HG03354 (cell line): ENCODE results near the gene RACGAP1.

Source experiments
- ATAC-seq: cut with Tn5 transposase; IDR thresholded peaks from one replicate; pipeline ENCODE4 v1.9.1; 2021; ENCODE audit warnings: mild to moderate bottlenecking; ENCODE audit not compliant: unreplicated experiment, poor library complexity, severe bottlenecking

The RACGAP1 gene

DNA sequence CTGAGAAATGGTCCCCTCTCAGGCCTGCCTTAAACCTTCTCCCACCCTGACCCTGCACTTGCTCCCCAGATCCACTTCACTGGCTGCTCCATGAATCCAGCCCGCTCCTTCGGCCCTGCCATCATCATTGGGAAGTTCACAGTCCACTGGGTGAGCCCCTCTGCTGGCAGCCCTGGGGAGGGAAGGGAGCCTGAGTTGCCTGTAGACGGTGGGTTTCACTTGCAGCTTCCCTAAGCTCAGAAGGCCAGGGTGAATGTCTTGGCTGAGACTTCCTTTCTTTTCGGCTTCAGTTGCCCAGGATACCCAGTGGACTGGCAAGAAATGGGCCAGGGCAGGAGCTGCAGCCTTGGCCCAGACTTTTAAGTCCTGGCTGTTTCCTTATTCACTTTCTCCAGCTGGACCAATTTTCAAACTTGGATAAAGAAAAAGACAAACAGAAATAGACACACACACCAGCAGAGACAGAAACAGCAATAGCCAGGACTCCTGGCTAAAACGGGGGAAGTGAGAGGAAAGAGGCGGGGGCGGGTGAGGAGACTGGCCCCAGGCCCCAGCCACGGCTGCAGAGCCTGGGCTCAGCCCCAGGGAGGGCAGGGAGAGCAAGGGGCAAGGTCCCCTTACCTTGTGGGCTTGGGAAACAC, 50.5 kb downstream of the RACGAP1 start:
- ATAC-seq = no peak

DNA sequence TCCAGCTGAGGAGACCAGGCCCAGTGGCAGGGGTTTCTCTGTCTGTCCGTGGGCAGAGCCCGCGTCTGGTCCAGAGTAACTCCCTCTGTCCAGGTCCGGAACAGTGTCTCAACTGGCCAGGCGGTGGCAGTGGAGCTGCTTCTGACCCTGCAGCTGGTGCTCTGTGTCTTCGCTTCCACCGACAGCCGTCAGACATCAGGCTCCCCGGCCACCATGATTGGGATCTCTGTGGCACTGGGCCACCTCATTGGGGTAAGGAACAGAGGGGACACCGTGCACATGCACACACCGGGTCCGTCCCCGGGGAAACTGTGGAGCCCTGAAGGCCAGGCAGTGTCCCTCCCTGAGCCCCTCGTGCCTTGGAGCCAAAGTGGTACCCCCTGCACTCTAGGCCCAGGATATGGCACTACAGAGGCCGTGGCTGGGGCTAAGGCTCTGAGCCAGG, 51.0 kb downstream of the RACGAP1 start:
- no peak for ATAC-seq

DNA sequence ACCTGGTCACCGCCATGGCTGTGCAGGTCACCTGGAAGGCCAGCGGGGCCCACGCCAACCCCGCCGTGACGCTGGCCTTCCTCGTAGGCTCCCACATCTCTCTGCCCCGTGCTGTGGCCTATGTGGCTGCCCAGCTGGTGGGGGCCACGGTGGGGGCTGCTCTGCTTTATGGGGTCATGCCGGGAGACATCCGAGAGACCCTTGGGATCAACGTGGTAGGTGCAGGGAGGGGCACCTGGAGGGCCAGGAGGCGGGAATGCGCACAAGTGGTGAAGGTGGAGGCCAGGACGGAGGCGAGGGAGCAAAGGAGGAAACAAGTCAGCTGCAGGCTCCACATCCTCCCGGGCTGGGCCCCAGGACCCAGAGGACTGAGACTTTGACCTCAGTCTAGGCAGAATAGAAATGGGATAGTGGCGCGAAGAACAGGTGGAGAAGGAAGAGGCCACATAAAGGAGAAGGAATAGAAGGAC, 51.9 kb downstream of the RACGAP1 start:
- no peak for ATAC-seq

- ATAC-seq = no peak
Measured at GRCh38 chr12:49972641-49973360, 52.5 kb downstream of the RACGAP1 start, which contains the start of gene AQP6. AQP6 (plus strand) TSS chr12:49972947; CDS start chr12:49973174, 227 bp downstream.

- ATAC-seq = no peak
Measured at GRCh38 chr12:49972129-49972528, 53.2 kb downstream of the RACGAP1 start.

GRCh38 chr12:49971141-49971540, 54.2 kb downstream of the RACGAP1 start:
- no peak for ATAC-seq

GRCh38 chr12:49970658-49971057, 54.6 kb downstream of the RACGAP1 start:
- ATAC-seq = no peak

- ATAC-seq = no peak
Measured at GRCh38 chr12:49969651-49970429, 55.5 kb downstream of the RACGAP1 start.

DNA sequence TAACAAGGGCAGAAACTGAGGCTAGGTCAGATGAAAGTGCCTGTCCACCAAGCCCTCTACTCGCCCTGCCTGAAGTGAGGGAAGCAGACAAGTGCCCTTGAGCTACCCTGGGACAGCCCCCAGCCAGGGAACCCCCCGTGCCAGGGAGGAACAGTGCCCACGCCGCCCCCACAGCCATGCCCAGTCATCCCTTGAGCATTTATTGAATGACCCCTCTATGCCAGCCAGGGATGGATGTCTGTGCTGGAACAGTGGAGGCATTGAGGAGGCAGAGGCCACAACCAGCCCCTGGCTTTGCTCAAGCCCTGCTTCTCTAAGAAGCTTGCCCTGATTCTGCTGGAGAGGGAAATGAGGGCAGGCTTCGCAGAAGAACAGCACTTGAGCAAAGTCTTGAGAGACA, 56.3 kb downstream of the RACGAP1 start:
- ATAC-seq = no peak

DNA sequence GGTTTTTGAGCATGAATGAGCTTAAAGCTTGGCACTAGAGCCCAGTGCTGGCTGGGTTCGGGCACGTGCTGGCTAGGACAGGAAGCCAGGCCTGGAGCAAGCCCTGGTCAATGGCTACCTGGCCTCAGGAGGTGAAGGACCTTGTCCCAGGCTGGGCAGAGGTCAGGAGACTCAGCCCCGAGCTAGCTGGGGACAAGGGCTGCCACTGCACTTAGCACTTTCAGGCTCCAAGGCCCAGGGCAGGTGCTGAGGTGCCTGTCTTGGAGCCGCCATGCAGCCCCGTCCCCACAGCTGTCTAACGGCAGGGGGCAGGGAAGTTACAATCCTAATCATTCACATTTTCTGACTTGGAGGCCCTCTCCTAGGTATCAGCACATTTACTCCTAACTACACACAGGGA, 56.8 kb downstream of the RACGAP1 start:
- ATAC-seq = no peak

DNA sequence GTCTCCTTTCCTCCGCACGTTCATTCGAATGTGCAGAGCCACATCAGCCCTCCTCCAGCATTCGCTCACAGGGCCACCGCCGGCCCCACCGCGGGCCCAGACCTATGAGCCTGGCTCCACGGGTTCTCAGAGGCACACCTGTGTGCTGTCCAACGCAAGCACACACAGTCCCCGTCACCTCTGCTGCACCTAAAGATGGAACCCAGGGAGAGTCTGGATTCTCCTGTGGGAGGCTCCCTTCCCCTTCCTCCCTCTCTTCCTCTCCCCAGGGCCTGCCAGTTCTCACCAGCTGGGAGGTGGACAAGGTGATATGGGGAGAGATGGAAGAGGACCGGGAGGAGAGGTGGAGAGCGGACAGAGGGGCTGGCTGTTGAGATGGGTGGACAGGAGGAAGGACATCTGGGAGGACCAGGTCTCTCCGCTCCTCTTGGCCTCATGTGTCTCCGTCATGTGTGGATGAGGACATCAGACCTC, 57.5 kb downstream of the RACGAP1 start:
- no peak for ATAC-seq

DNA sequence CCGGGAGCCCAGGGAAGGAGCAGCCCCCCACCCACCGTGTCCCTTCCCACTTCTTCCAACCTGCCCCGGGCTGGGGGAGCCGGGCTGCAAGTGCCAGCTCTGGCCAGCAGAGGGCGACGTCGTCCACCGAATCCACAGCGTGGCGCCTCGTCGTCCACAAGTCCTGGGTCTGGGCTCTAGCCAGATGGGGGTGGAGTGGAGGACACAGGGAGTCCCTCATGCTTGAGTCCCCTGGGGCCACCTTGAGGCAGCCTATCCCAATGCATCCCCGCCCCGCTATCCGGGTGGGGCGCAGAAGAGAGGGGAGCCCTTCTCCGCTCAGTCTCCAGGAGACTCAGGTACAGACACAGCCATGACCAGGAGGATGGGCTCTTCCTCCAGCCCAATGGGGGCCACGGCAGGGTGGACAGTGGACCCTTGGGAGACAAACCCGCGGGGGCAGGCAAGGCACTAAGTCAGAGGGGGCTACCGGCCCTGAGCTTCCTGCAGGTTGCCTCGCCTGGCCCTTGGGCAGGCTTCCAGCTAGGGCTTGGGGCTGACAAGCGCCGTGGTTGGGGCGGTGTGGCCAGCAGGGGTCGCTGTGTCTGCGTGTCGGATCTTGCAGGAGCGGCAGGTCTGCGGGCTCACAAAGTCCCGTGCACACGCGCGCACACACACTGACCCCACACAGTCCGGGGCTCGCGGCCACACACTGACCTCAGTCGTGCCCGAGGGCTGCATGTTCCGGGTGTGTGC, 58.1 kb downstream of the RACGAP1 start:
- peak; percentile 77 for ATAC-seq

- ATAC-seq = no peak
Measured at GRCh38 chr12:49966511-49967041, 58.7 kb downstream of the RACGAP1 start.

DNA sequence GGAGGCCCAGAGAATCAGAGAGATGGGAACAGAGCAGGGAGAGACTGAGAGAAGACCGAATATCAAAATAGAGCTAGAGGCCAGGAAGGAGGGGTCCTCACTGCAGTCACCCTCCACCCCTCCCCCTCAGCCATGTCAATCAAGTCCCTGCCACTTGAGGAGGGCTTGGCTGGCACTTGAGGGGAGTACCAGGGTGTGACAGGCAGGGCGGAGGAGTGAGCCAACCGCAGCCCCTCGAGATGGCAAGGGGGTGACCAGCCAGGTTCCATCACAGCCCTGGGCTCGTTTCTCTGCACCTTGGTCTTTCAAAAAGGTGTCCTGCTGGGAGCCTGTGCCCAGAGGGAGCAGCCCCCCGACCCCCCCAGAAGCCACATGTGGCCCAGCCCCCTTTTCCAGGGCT, 59.5 kb downstream of the RACGAP1 start:
- ATAC-seq = no peak

GRCh38 chr12:49964849-49965624, 60.3 kb downstream of the RACGAP1 start:
- no peak for ATAC-seq

DNA sequence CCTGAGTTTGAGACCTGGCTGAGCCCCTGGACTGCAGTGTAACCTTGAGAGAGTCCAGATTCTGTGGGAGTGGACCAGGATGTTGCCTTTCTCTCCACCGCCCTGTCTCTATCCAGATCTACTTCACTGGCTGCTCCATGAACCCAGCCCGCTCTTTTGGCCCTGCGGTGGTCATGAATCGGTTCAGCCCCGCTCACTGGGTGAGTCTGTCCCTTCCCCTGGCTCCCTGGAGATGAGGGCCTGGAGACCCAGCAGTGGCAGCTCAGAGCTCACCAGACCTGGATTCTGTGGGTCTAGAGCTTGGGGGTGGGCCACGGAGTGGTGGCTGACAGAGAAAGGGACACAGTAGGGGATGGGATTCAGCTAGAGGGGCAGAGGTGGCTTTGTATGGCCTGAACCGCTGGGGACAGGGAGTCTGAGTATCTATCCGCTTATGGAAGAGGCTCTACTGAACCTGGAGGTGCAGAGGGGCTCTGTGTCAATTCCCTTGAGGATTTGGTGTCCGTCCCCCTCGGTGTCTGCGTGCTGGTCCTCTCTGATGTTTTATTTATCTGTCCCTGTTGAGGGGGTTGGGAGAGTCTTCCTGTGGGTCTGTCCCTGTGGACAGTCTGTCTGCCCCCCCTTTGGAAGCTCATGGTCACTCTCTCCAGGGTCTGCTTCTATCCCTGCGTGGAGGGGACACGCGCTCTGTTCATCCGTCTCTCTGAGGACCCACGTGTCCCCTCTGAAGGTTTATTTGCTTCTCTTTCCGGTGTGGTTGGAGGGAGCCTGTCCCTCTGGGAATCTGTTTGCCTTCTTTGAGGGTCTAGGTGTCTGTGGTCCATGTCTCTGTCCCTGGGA, 61.1 kb downstream of the RACGAP1 start:
- no peak for ATAC-seq

GRCh38 chr12:49962861-49963765, 62.2 kb downstream of the RACGAP1 start:
- ATAC-seq = no peak
